IMR-90 (cell line): ENCODE data around the gene RPGRIP1L. TPM values are rescaled to one million over a fixed set of nuclear protein-coding genes. Genes with fewer than 3 reads are reported as not detected.

ENCODE experiments used
- ATAC-seq: fragments of 200-7000 bp; cut with Tn5 transposase; 2 replicates; pipeline ENCODE4 v1.9.1; 2020; ENCODE audit warnings: low read depth, mild to moderate bottlenecking, moderate library complexity
- BruUV-seq: library from RNA; stranded (reverse); fragments of 400-500 nt; replicated peaks from 2 replicates; lab custom pipeline; 2021; lab: Mats Ljungman, UMichigan
- CTCF ChIA-PET: fragments of 300-600 bp; formaldehyde crosslinking; extraction: SDS; loops from one replicate; lab custom pipeline; 2021; ENCODE audit warnings: antibody characterized with exemption; lab: Yijun Ruan, JAX
- POLR2A ChIA-PET: fragments of 300-600 bp; sonication (Branson Sonifier 250); formaldehyde crosslinking; loops from one replicate; lab custom pipeline; 2022; ENCODE audit warnings: antibody characterized with exemption; ENCODE audit not compliant: unreplicated experiment; lab: Charles Lee
- DNase-seq: peaks from one replicate; pipeline ENCODE4 v3.0.0; 2013
- H2AFZ ChIP-seq: replicated peaks from 2 replicates; pipeline ENCODE3; 2013; ENCODE audit warnings: low read length, mild to moderate bottlenecking; ENCODE audit not compliant: poor library complexity
- H2AK5ac ChIP-seq: 2 replicates; pipeline ENCODE4 v1.6.1; 2013; ENCODE audit warnings: low read depth, low read length, inconsistent platforms
- H2AK9ac ChIP-seq: replicated peaks from 2 replicates; pipeline ENCODE3; 2013; ENCODE audit warnings: mild to moderate bottlenecking, low read depth, low read length, moderate library complexity; ENCODE audit not compliant: poor library complexity
- H2BK120ac ChIP-seq: 2 replicates; pipeline ENCODE4 v1.6.1; 2013; ENCODE audit warnings: low read depth, low read length, inconsistent platforms
- H2BK15ac ChIP-seq: 3 replicates; pipeline ENCODE4 v1.6.1; 2013; ENCODE audit warnings: low read depth, low read length, inconsistent platforms
- H2BK20ac ChIP-seq: 2 replicates; pipeline ENCODE4 v1.6.1; 2013; ENCODE audit warnings: low read depth, mild to moderate bottlenecking, inconsistent platforms, low read length, moderate library complexity
- H2BK5ac ChIP-seq: 2 replicates; pipeline ENCODE4 v1.6.1; 2013; ENCODE audit warnings: mild to moderate bottlenecking, low read depth, low read length, inconsistent platforms; ENCODE audit not compliant: poor library complexity, severe bottlenecking
- H3K14ac ChIP-seq: replicated peaks from 2 replicates; pipeline ENCODE4 v1.6.1; 2013; ENCODE audit warnings: low read depth, low read length, inconsistent platforms
- H3K18ac ChIP-seq: 2 replicates; pipeline ENCODE4 v1.6.1; 2013; ENCODE audit warnings: low read depth, low read length, control low read depth
- H3K23ac ChIP-seq: 2 replicates; pipeline ENCODE4 v1.6.1; 2013; ENCODE audit warnings: low read depth, low read length, inconsistent platforms
- H3K27ac ChIP-seq: 2 replicates; pipeline ENCODE4 v1.5.1; 2013; ENCODE audit warnings: mild to moderate bottlenecking, control low read depth, low read length; ENCODE audit not compliant: insufficient read depth
- H3K27me3 ChIP-seq: 2 replicates; pipeline ENCODE4 v1.6.1; 2013; ENCODE audit warnings: low read length; ENCODE audit not compliant: control insufficient read depth, insufficient read depth
- H3K36me3 ChIP-seq: 2 replicates; pipeline ENCODE4 v1.6.1; 2013; ENCODE audit warnings: low read length, mixed read lengths; ENCODE audit not compliant: control insufficient read depth, insufficient read depth
- H3K4ac ChIP-seq: 2 replicates; pipeline ENCODE4 v1.6.1; 2013; ENCODE audit warnings: low read depth, low read length, inconsistent platforms
- H3K4me1 ChIP-seq: 2 replicates; pipeline ENCODE4 v1.6.1; 2013; ENCODE audit warnings: low read length, mixed read lengths; ENCODE audit not compliant: control insufficient read depth, insufficient read depth
- H3K4me2 ChIP-seq: 2 replicates; pipeline ENCODE4 v1.6.1; 2013; ENCODE audit warnings: low read depth, mild to moderate bottlenecking, control low read depth, low read length, moderate library complexity
- H3K4me3 ChIP-seq: 2 replicates; pipeline ENCODE4 v1.5.1; 2013; ENCODE audit warnings: low read depth, mild to moderate bottlenecking, control low read depth, low read length, moderate library complexity; ENCODE audit not compliant: insufficient read depth
- H3K56ac ChIP-seq: 2 replicates; pipeline ENCODE4 v1.6.1; 2013; ENCODE audit warnings: low read length, inconsistent platforms; ENCODE audit not compliant: insufficient read depth; ENCODE audit errors: extremely low read depth
- H3K79me1 ChIP-seq, 2 experiments: 2 replicates each; pipeline ENCODE4 v1.6.1; 2013; ENCODE audit warnings: low read length in 2 of 2, inconsistent platforms in 1 of 2, low read depth in 1 of 2
- H3K9ac ChIP-seq: 2 replicates; pipeline ENCODE4 v1.6.1; 2013; ENCODE audit warnings: low read depth, low read length, control low read depth
- H3K9me1 ChIP-seq: 2 replicates; pipeline ENCODE4 v1.6.1; 2013; ENCODE audit warnings: low read length, inconsistent platforms; ENCODE audit not compliant: insufficient read depth
- H3K9me3 ChIP-seq: 2 replicates; pipeline ENCODE4 v1.6.1; 2013; ENCODE audit warnings: low read length; ENCODE audit not compliant: control insufficient read depth, insufficient read depth
- H4K20me1 ChIP-seq: 2 replicates; pipeline ENCODE4 v1.6.1; 2013; ENCODE audit warnings: low read length, inconsistent platforms; ENCODE audit not compliant: insufficient read depth
- H4K5ac ChIP-seq: 2 replicates; pipeline ENCODE4 v1.6.1; 2013; ENCODE audit warnings: mild to moderate bottlenecking, low read depth, low read length, control low read depth
- H4K8ac ChIP-seq, 2 experiments: 2 replicates each; pipeline ENCODE4 v1.6.1; 2013; ENCODE audit warnings: low read depth in 2 of 2, low read length in 2 of 2, control low read depth in 1 of 2, inconsistent platforms in 1 of 2
- H4K91ac ChIP-seq: 2 replicates; pipeline ENCODE4 v1.6.1; 2013; ENCODE audit warnings: low read depth, low read length, inconsistent platforms; ENCODE audit not compliant: insufficient read depth
- CEBPB ChIP-seq: IDR thresholded peaks from 2 replicates; pipeline ENCODE4 v1.6.1; 2012; ENCODE audit warnings: low read depth, low read length, improper control_type of control experiment
- CHD1 ChIP-seq: IDR thresholded peaks from 2 replicates; pipeline ENCODE4 v1.6.1; 2012; ENCODE audit warnings: low read depth, low read length, improper control_type of control experiment
- ELK1 ChIP-seq: fragments of 150-350 bp; IDR thresholded peaks from 2 replicates; pipeline ENCODE4 v1.6.1; 2016; ENCODE audit warnings: low read depth, mild to moderate bottlenecking, low read length, moderate library complexity, borderline replicate concordance
- FOS ChIP-seq: fragments of 150-350 bp; IDR thresholded peaks from 2 replicates; pipeline ENCODE4 v1.6.1; 2016; ENCODE audit warnings: low read depth, low read length
- MAFK ChIP-seq: IDR thresholded peaks from 2 replicates; pipeline ENCODE4 v1.6.1; 2012; ENCODE audit warnings: low read depth, low read length, improper control_type of control experiment
- MAZ ChIP-seq: IDR thresholded peaks from 2 replicates; pipeline ENCODE4 v1.6.1; 2012; ENCODE audit warnings: low read depth, mild to moderate bottlenecking, low read length, improper control_type of control experiment, moderate library complexity, borderline replicate concordance
- MXI1 ChIP-seq: IDR thresholded peaks from 2 replicates; pipeline ENCODE4 v1.6.1; 2012; ENCODE audit warnings: low read depth, mild to moderate bottlenecking, low read length, moderate library complexity, borderline replicate concordance
- NFE2L2 ChIP-seq: fragments of 150-350 bp; IDR thresholded peaks from 2 replicates; pipeline ENCODE4 v1.6.1; 2016; ENCODE audit warnings: low read depth, mild to moderate bottlenecking, low read length
- POLR2A ChIP-seq: IDR thresholded peaks from 2 replicates; pipeline ENCODE4 v1.6.1; 2012; ENCODE audit warnings: mild to moderate bottlenecking, low read depth, low read length
- RAD21 ChIP-seq: IDR thresholded peaks from 2 replicates; pipeline ENCODE4 v1.6.1; 2012; ENCODE audit warnings: low read length, improper control_type of control experiment
- RCOR1 ChIP-seq: IDR thresholded peaks from 2 replicates; pipeline ENCODE4 v1.6.1; 2012; ENCODE audit warnings: mild to moderate bottlenecking, low read length, improper control_type of control experiment; ENCODE audit not compliant: insufficient replicate concordance
- RFX5 ChIP-seq: IDR thresholded peaks from 2 replicates; pipeline ENCODE4 v1.8.0; 2012; ENCODE audit warnings: low read depth, mild to moderate bottlenecking, low read length, moderate library complexity
- SMC3 ChIP-seq: fragments of 150-350 bp; IDR thresholded peaks from 2 replicates; pipeline ENCODE4 v1.6.1; 2016; ENCODE audit warnings: low read depth, mild to moderate bottlenecking, antibody characterized with exemption, low read length, moderate library complexity
- USF2 ChIP-seq: fragments of 150-350 bp; IDR thresholded peaks from 2 replicates; pipeline ENCODE4 v1.6.1; 2017; ENCODE audit warnings: mild to moderate bottlenecking, antibody characterized with exemption, low read length, low read depth
- WGBS, 2 experiments: methylation state at CpG; one replicate each; pipeline versions ENCODE4 v1.1.5 to v1.1.7; 2013; ENCODE audit warnings: missing lambda C conversion rate in 2 of 2; ENCODE audit not compliant: insufficient read length in 1 of 2; ENCODE audit errors: extremely low coverage in 2 of 2; 5-methylcytosine and 5-hydroxymethylcytosine counted together
- dilution Hi-C: fragments of 300-500 bp; cut with HindIII; formaldehyde crosslinking; loops from one replicate; pipeline ENCODE4 v1.14.3; 2018; ENCODE audit warnings: low sequenced_read_pairs; ENCODE audit not compliant: unreplicated experiment
- in situ Hi-C: fragments of 300-500 bp; cut with MboI; formaldehyde crosslinking; loops from 3 replicates; pipeline ENCODE4 v1.14.3; 2019; ENCODE audit warnings: low sequenced_read_pairs, inconsistent platforms, mixed read lengths
- intact Hi-C: fragments of 100-400 bp; cut with micrococcal nuclease; formaldehyde crosslinking; loops from 2 replicates; pipeline ENCODE4 v1.10.0; 2022
- polyA plus RNA-seq, 3 experiments: library from polyadenylated mRNA; depleted of rRNA; stranded (reverse); fragments of >200 nt; gene quantifications; 2 replicates each; pipeline ENCODE4 v1.2.3, GENCODE V29; 2012; ENCODE audit warnings: low replicate concordance in 1 of 3
- total RNA-seq: library from RNA; depleted of rRNA; stranded (reverse); fragments of >200 nt; gene quantifications from 2 replicates; pipeline ENCODE4 v1.2.3, GENCODE V29; 2012

Gene RPGRIP1L
- total and polyA plus RNA-seq, 2 of the 4 experiments (the other 2 are of a cell fraction), result 7.3 to 10.4 TPM

- no peak for TF ChIP-seq MAFK
Measured at GRCh38 chr16:53561101-53561888, 142.4 kb downstream of the RPGRIP1L start (continued).

DNA sequence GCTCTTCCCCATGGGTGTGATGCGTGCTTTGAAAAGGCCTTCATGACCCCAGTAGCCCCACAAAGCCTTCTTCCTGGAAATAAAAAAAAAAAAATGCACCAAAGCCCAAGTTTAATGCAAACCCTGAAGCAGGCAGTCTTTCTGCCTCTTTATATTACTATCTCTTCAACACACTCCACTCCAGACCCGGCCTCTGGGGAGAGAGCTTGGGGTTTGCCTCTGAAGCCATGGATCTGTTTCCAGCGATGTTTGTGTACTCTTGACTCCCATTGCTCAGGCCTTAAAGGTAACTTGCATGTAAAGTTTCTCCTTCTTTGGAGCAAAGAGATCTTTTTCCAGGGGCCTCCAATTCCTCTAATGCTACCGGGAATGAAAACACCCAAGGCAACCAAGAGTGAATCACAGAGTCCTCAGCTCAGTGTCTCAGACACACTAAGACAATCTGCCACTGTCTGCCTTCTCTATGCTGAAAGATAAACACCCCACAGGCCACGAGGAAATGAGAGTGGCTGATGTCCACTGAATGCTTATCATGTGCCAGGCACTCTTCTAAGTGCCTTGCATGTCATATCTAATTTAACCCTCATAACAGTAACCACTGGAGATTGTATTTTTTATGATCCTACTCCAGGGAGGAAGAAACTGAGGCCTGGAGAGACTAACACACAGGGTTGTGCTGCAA, 144.2 kb downstream of the RPGRIP1L start:
- Histone ChIP-seq H4K91ac (no peak overlapping the region), H3K23ac (no peak overlapping the region), H3K4ac (no peak overlapping the region), H3K9me3 (no peaks in the 10 kb centered on the region), H3K18ac (no peak overlapping the region), H3K4me1 (no peaks in the 10 kb centered on the region), H3K27ac (no peak overlapping the region), H3K4me3 (no peak overlapping the region), H4K8ac (no peak overlapping the region), H3K27me3 (peaks cover 5% of the 10 kb centered on the region), H3K4me2 (no peak overlapping the region), H2BK20ac (no peak overlapping the region), H2BK5ac (no peak overlapping the region), H2AK9ac (no peak overlapping the region), H3K14ac (no peak overlapping the region), H3K9me1 (no peaks in the 10 kb centered on the region), H2AK5ac (no peak overlapping the region), H2BK120ac (no peak overlapping the region), H3K79me1 (no peaks in the 10 kb centered on the region), H3K36me3 (no peaks in the 10 kb centered on the region), H4K20me1 (no peaks in the 10 kb centered on the region), H3K56ac (no peak overlapping the region), H2AFZ (no peak overlapping the region), H2BK15ac (no peak overlapping the region), H4K5ac (no peak overlapping the region), H3K9ac (no peak overlapping the region)
- CTCF ChIA-PET, result interaction anchor here (0.6 kb wide), 1 partner anchor 1331 kb away, joined by 6 read pairs; no protein-coding TSS in a partner anchor
- POLR2A ChIA-PET, result no interaction called here
- dilution Hi-C loops (no loop called here), intact Hi-C loops (loop anchor here (10.0 kb wide), 1 partner anchor 735 kb away; no protein-coding TSS in a partner anchor), in situ Hi-C loops (loop anchor here (10.0 kb wide), 1 partner anchor 725 kb away; the partner anchor contains the start of gene IRX3)
- DNase-seq, result no peak
- no CpG with 5 or more reads among the region's 5 CpGs for WGBS, 2 experiments
- BruUV-seq, result no TSS peak
- no peak for ATAC-seq
- TF ChIP-seq CHD1 (no peak), POLR2A (no peak), MXI1 (no peak), CEBPB (no peak), RFX5 (no peak), USF2 (no peak), FOS (no peak), SMC3 (no peak), ELK1 (no peak), RCOR1 (no peak), MAFK (no peak), NFE2L2 (no peak), RAD21 (no peak), MAZ (no peak)
